Breast epithelium (tissue), 4 donors: Measurements from ENCODE around the gene DGKI. TPM values are rescaled to one million over a fixed set of nuclear protein-coding genes. Genes with fewer than 3 reads are reported as not detected.

ENCODE experiments used
- DNase-seq, 2 donors: peaks; one replicate each; pipeline ENCODE4 v3.0.0-alpha.2; 2019; ENCODE audit warnings: low spot score in 2 of 2
- H3K27ac ChIP-seq, 2 donors: fragments of 200-600 bp; sonication (generic) in 1 of 2; one replicate each; pipeline ENCODE4 v1.5.1; 2016 to 2019; ENCODE audit warnings: mild to moderate bottlenecking in 1 of 2
- H3K27me3 ChIP-seq, 2 donors: fragments of 200-600 bp; sonication (generic) in 1 of 2; one replicate each; pipeline versions ENCODE4 v1.5.1 to v1.6.0; 2017 to 2019; ENCODE audit warnings: control low read depth in 1 of 2, mild to moderate bottlenecking in 1 of 2
- H3K36me3 ChIP-seq: fragments of 200-600 bp; one replicate; pipeline ENCODE4 v1.5.1; 2019
- H3K4me1 ChIP-seq, 2 donors: fragments of 200-600 bp; sonication (generic); one replicate each; pipeline ENCODE4 v1.5.1; 2016 to 2019; ENCODE audit warnings: control low read depth in 1 of 2
- H3K4me3 ChIP-seq, 3 donors: fragments of 200-600 bp; sonication (generic); 1 replicate in 2 of 3; 2 replicates in 1 of 3; pipeline ENCODE4 v1.5.1; 2016 to 2019; ENCODE audit warnings: mild to moderate bottlenecking in 3 of 3, moderate library complexity in 2 of 3
- H3K9me3 ChIP-seq, 2 donors: fragments of 200-600 bp; sonication (generic) in 1 of 2; one replicate each; pipeline ENCODE4 v1.5.1; 2016 to 2019; ENCODE audit warnings: control low read depth in 1 of 2
- POLR2A ChIP-seq: fragments of 450-650 bp; IDR thresholded peaks from one replicate; pipeline ENCODE4 v1.6.1; 2016; ENCODE audit warnings: antibody characterized with exemption, mild to moderate bottlenecking, moderate library complexity
- POLR2AphosphoS5 ChIP-seq, 3 donors: sonication (generic); formaldehyde crosslinking; IDR thresholded peaks; one replicate each; pipeline ENCODE4 v1.6.1; 2017; ENCODE audit warnings: antibody characterized with exemption in 3 of 3
- intact Hi-C: fragments of 100-400 bp; cut with DNase I; formaldehyde crosslinking; loops from one replicate; pipeline ENCODE4 v1.15.1; 2023; ENCODE audit warnings: low total_unique reads
- total RNA-seq, 3 donors: library from RNA; depleted of rRNA; stranded (reverse); fragments of >200 nt; gene quantifications; one replicate each; pipeline ENCODE4 v1.1.0, GENCODE V29; 2016
- TF ChIP-seq, protein P1 (sequence below), 3 donors: fragments of 450-650 bp; IDR thresholded peaks; one replicate each; pipeline ENCODE4 v1.5.1; 2016 to 2017; ENCODE audit warnings: antibody characterized with exemption in 3 of 3, mild to moderate bottlenecking in 3 of 3, moderate library complexity in 3 of 3

Gene DGKI
- total RNA-seq, 3 donors from 2014 or later = 2.7 to 4.1 (median 2.9) TPM

DNA sequence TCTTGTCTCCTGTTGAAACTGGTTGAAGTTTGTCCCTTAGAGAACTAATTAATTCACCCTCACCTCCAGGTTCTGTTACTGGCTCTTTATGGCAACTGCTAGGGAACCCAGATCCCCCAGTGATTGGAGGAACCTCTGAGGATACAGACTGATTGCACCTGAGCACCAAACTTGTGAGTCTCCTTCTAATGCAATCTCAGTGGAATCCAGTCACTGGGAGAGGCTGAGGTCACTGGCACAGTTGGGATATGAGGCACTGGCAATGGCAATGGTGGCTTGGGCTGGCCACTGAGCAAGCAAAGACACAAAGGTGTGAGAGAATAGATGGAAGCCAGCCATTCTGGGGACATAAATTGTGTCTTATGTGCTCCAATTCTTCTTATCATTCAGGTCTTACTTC is 5.3 kb upstream of the DGKI start:
- intact Hi-C loops = no loop called here
- Histone ChIP-seq H3K36me3 (no peaks in the 10 kb centered on the region), H3K4me1 (no peaks in the 10 kb centered on the region), H3K9me3 (no peaks in the 10 kb centered on the region), H3K27ac (no peak overlapping the region), H3K27me3 (peaks cover 0 to 7% of the 10 kb centered on the region in 2 donors), H3K4me3 (no peak overlapping the region)
- no peak for TF ChIP-seq POLR2AphosphoS5 (IDR thresholded peaks at IDR 0.05)
- TF ChIP-seq, protein P1, sequence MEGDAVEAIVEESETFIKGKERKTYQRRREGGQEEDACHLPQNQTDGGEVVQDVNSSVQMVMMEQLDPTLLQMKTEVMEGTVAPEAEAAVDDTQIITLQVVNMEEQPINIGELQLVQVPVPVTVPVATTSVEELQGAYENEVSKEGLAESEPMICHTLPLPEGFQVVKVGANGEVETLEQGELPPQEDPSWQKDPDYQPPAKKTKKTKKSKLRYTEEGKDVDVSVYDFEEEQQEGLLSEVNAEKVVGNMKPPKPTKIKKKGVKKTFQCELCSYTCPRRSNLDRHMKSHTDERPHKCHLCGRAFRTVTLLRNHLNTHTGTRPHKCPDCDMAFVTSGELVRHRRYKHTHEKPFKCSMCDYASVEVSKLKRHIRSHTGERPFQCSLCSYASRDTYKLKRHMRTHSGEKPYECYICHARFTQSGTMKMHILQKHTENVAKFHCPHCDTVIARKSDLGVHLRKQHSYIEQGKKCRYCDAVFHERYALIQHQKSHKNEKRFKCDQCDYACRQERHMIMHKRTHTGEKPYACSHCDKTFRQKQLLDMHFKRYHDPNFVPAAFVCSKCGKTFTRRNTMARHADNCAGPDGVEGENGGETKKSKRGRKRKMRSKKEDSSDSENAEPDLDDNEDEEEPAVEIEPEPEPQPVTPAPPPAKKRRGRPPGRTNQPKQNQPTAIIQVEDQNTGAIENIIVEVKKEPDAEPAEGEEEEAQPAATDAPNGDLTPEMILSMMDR (IDR thresholded peaks at IDR 0.05) = no peak
- TF ChIP-seq POLR2A = no peak
- DNase-seq = no peak

DNA sequence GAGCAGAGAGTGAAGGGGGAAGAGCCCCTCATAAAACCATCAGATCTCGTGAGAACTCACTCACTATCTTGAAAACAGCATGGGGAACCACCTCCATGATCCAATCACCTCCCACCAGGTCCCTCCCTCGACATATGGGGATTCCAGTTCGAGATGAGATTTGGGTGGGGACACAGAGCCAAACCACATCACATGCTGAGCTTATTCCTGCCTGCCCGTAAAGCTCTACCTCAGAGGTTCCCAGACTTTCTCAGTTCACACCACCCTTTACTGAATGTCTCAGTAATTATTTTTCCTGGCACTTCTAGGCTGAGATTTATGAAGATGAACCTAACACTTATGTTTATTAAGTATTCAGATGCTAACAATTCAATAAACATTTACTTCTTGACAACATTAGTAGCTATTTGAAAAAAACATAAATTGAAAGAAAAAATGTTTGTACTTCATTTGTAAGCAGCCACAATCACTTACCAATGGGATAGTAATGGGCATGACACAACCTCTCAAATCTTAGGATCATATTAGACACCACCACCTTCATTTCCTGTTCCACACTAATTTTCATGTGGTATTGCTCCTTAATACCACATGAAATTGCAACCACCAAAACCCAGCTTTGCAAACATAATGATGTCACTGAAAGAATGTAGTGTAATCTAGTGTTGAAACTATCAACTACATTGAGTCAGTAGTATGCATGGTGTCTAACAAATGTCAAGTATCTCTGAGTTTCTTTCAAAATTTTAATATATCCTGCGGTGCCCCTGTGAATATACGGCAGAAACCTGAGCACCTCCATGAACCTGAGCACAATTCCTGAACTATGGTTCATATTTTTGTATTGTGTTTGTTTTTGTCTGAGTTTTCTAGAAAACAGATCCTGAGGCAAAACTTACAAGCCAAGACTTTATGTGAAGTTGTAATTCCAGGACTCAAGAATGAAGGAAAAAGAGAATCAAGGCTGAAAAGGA is 4.5 kb upstream of the DGKI start:
- H3K4me1 ChIP-seq = no peaks in the 10 kb centered on the region
- H3K4me3 ChIP-seq = no peak overlapping the region
- DNase-seq = no peak
- TF ChIP-seq, protein P1 (IDR thresholded peaks at IDR 0.05) = no peak
- TF ChIP-seq POLR2AphosphoS5 (IDR thresholded peaks at IDR 0.05) = no peak
- TF ChIP-seq POLR2A = no peak
- intact Hi-C loops = no loop called here
- no peaks in the 10 kb centered on the region for H3K36me3 ChIP-seq
- H3K27ac ChIP-seq = no peak overlapping the region
- no peaks in the 10 kb centered on the region for H3K9me3 ChIP-seq
- peaks cover 3 to 11% of the 10 kb centered on the region in 2 donors for H3K27me3 ChIP-seq

DNA sequence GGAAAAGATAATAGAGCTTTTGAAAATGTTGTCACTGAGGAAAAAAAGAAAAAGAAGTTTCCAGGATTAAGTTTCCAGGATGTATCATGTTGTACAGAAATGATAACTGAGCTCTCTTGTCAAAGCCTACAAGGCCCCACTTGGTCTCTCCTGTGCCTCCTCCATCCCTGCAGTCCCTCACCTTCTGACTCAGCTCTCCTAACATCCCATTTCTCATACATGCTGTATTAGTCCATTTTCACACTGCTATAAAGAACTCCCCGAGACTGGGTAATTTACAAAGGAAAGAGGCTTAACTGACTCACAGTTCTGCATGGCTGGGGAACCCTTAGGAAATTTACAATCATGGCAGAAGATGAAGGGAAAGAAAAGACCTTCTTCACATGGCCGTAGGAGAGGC is 3.8 kb upstream of the DGKI start:
- no peak overlapping the region for H3K27ac ChIP-seq
- H3K36me3 ChIP-seq = no peaks in the 10 kb centered on the region
- no peak overlapping the region for H3K4me3 ChIP-seq
- DNase-seq = no peak
- H3K27me3 ChIP-seq = peaks cover 3 to 14% of the 10 kb centered on the region in 2 donors
- TF ChIP-seq POLR2AphosphoS5 (IDR thresholded peaks at IDR 0.05) = no peak
- TF ChIP-seq, protein P1 (IDR thresholded peaks at IDR 0.05) = no peak
- TF ChIP-seq POLR2A = no peak
- no peaks in the 10 kb centered on the region for H3K9me3 ChIP-seq
- intact Hi-C loops = no loop called here
- H3K4me1 ChIP-seq = no peaks in the 10 kb centered on the region

DNA sequence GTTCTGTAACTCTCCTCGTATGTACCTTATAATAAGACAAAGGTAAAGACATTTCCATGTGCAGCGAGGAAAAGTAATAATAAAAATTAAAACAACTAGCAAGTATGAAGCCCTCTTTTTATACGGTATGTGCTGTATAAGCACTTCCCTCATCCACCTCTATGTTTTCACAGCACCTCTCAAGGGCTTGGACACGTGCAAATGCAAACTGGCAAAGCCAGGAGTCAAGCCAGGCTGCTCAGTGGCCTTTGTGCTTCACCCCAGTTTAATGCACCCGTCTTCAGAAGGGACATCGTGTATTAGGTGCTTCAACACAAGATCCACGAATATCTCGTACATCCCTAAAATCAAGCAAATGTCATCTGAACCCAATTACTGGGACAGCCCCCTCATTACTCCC is 1.3 kb upstream of the DGKI start:
- Histone ChIP-seq H3K27me3 (peaks cover 3 to 30% of the 10 kb centered on the region in 2 donors), H3K4me1 (no peaks in the 10 kb centered on the region), H3K36me3 (no peaks in the 10 kb centered on the region), H3K27ac (no peak overlapping the region), H3K9me3 (no peaks in the 10 kb centered on the region), H3K4me3 (no peak overlapping the region)
- intact Hi-C loops = no loop called here
- TF ChIP-seq POLR2A (no peak), POLR2AphosphoS5 (IDR thresholded peaks at IDR 0.05) (no peak)
- TF ChIP-seq, protein P1 (IDR thresholded peaks at IDR 0.05) = no peak
- DNase-seq = no peak

DNA sequence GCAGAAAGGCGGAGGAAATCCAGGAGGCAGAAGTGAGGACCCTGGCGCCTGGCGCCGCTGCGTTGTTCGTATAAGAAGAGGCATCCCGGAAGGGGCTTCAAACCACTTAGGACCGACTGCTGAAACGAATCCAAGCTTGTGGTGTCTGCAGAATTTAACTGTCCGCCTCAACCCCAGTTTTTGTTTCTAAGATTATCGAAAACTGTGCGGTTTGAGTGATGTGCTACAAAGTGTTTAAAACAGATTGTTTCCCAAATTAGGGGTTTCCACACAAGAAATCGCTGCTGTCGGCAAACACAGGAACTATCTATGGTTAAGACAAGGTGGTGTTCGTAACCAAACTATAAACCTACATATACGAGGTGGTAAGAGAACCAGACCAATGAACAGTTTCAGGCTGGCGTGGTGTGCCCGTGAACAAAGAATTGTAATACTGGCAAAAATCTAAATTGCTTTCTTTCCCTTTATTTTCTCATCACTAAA is 835 bp upstream of the DGKI start:
- H3K9me3 ChIP-seq = no peaks in the 10 kb centered on the region
- H3K4me1 ChIP-seq = no peaks in the 10 kb centered on the region
- H3K4me3 ChIP-seq = peak overlapping the region; percentile 25 to 66 (median 39)
- TF ChIP-seq POLR2A (no peak), POLR2AphosphoS5 (IDR thresholded peaks at IDR 0.05) (no peak)
- TF ChIP-seq, protein P1 (IDR thresholded peaks at IDR 0.05) = no peak
- H3K27ac ChIP-seq = no peak overlapping the region
- H3K36me3 ChIP-seq = no peaks in the 10 kb centered on the region
- H3K27me3 ChIP-seq = peaks cover 3 to 30% of the 10 kb centered on the region in 2 donors
- intact Hi-C loops = no loop called here
- no peak for DNase-seq
